Measurements from ENCODE around the gene FKBP9.
"Not testable (repeated sequence)": the region's sequence is repeated elsewhere in the genome, so short reads cannot be mapped to it uniquely, and the experiment has no call there.

FKBP9 gene

GRCh38 chr7:33005193-33005592 is 48.0 kb downstream of the FKBP9 start:
- not testable (repeated sequence) for DNase-seq (ENCODE audit: low read depth in 3 of 3)

- DNase-seq (ENCODE audit: low read depth in 3 of 3), result not testable (repeated sequence)
Measured at GRCh38 chr7:33005690-33006089, 48.5 kb downstream of the FKBP9 start.

- no peak for DNase-seq (ENCODE audit: low read depth in 3 of 3)
Measured at GRCh38 chr7:33009734-33010133, 52.5 kb downstream of the FKBP9 start.

- no peak for DNase-seq (ENCODE audit: low read depth in 3 of 3)
Measured at GRCh38 chr7:33012364-33012763, 55.1 kb downstream of the FKBP9 start.

GRCh38 chr7:33024189-33024757 is 67.0 kb downstream of the FKBP9 start:
- DNase-seq (ENCODE audit: low read depth in 3 of 3), result no peak

GRCh38 chr7:33035776-33036175 is 78.5 kb downstream of the FKBP9 start:
- no peak for DNase-seq (ENCODE audit: low read depth in 3 of 3)

- DNase-seq (ENCODE audit: low read depth in 3 of 3), result no peak
Measured at GRCh38 chr7:33038639-33039038, 81.4 kb downstream of the FKBP9 start.

GRCh38 chr7:33039257-33039902 is 82.1 kb downstream of the FKBP9 start:
- DNase-seq (ENCODE audit: low read depth in 3 of 3), result no peak

- no peak for DNase-seq (ENCODE audit: low read depth in 3 of 3)
Measured at GRCh38 chr7:33039903-33040292, 82.7 kb downstream of the FKBP9 start.

GRCh38 chr7:33040803-33041516 is 83.7 kb downstream of the FKBP9 start:
- DNase-seq (ENCODE audit: low read depth in 3 of 3), result peak; percentile 28 to 51 (median 34)

GRCh38 chr7:33041631-33042428 is 84.6 kb downstream of the FKBP9 start:
- no peak for DNase-seq (ENCODE audit: low read depth in 3 of 3)

- DNase-seq (ENCODE audit: low read depth in 3 of 3), result no peak
Measured at GRCh38 chr7:33043501-33044400, 86.5 kb downstream of the FKBP9 start.

- no peak for DNase-seq (ENCODE audit: low read depth in 3 of 3)
Measured at GRCh38 chr7:33044401-33044718, 87.1 kb downstream of the FKBP9 start.

- no peak for DNase-seq (ENCODE audit: low read depth in 3 of 3)
Measured at GRCh38 chr7:33044986-33045385, 87.7 kb downstream of the FKBP9 start.

- no peak for DNase-seq (ENCODE audit: low read depth in 3 of 3)
Measured at GRCh38 chr7:33048257-33048656, 91.0 kb downstream of the FKBP9 start.

- DNase-seq (ENCODE audit: low read depth in 3 of 3), result no peak
Measured at GRCh38 chr7:33048704-33049103, 91.5 kb downstream of the FKBP9 start.

- DNase-seq (ENCODE audit: low read depth in 3 of 3), result no peak
Measured at GRCh38 chr7:33050535-33051318, 93.5 kb downstream of the FKBP9 start.

- no peak for DNase-seq (ENCODE audit: low read depth in 3 of 3)
Measured at GRCh38 chr7:33053721-33054120, 96.5 kb downstream of the FKBP9 start.

GRCh38 chr7:33054261-33054964 is 97.2 kb downstream of the FKBP9 start:
- no peak for DNase-seq (ENCODE audit: low read depth in 3 of 3)

GRCh38 chr7:33055158-33055557 is 97.9 kb downstream of the FKBP9 start:
- DNase-seq (ENCODE audit: low read depth in 3 of 3), result no peak
